Measurements from ENCODE around the gene DOCK10.

DOCK10 gene

GRCh38 chr2:225041207-225041850, 939 bp downstream of the DOCK10 start:
- DNase-seq (ENCODE audit: low spot score) = peak; percentile 23

DNA sequence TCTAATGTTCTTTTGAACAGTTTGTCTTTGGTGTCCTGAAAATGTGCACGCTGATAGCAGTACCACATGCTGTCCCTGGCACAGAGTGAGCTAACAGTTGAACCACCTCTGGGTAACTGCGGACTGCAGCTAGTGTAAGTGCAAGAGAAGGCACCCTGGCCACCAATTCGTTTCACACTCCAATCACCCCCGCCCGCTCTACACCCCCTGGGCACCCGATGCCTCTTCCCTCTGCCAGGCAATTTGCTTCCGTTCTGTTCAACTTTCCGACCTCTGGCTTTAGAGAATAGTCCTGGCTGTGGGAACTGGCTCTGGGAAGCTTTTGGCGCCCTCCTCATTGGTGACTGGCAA, 1.4 kb downstream of the DOCK10 start:
- DNase-seq (ENCODE audit: low spot score) = peak; percentile 22

- DNase-seq (ENCODE audit: low spot score) = no peak
Measured at GRCh38 chr2:225040142-225040541, 2.1 kb downstream of the DOCK10 start.

DNA sequence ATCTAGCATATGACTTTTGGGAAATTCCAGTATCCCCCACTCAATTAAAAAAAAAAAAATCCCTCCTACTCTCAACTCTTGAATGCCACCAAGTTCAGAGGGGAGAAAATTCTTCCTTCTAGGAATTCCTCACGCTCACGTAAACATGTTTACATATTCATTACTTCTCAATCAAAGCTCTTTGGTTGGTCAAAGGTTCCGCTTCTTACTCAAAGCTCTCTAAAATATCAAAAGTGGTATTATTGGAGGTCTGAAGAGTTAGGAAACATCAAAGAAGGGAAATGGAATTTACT, 4.1 kb downstream of the DOCK10 start:
- DNase-seq (ENCODE audit: low spot score) = no peak

DNA sequence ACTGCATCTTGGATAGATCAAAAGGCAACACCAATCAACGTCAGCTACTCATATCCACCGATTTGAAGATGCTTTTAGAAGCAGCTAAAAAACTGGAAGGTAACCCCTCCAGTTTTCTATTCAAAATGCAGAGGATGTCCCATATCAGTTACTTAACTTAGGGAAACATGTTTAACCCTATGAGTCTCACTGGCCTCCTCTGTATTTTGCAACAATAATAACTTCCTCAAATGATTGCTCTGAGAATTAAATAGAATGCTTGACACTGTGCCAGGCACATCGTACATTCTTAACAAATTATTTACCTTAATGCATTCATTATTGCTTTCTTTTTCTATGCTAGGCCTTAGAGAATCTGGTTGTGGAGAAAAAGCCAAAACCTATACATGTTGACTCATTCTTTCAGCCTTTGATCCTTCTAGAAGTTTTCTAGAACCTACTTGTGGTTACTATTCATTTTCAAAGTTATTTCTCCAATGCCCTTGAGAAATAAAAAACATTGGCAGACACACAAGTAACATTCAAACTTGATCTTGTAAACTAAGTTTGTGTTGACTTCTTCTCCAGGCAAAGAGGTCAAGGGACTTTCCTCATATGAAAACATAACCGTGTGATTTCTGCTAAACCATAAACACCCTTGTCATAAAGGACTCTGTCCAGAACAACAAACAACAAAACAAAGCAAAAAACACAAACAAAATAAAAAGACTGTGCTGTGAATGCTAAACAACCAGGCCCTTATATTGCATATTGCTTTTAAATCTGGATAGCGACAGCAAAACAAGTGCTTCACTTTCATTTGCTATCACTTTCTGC, 4.6 kb downstream of the DOCK10 start:
- no peak for DNase-seq (ENCODE audit: low spot score)

GRCh38 chr2:225036431-225036830, 5.8 kb downstream of the DOCK10 start:
- no peak for DNase-seq (ENCODE audit: low spot score)

- DNase-seq (ENCODE audit: low spot score) = no peak
Measured at GRCh38 chr2:225033440-225034318, 8.6 kb downstream of the DOCK10 start.

DNA sequence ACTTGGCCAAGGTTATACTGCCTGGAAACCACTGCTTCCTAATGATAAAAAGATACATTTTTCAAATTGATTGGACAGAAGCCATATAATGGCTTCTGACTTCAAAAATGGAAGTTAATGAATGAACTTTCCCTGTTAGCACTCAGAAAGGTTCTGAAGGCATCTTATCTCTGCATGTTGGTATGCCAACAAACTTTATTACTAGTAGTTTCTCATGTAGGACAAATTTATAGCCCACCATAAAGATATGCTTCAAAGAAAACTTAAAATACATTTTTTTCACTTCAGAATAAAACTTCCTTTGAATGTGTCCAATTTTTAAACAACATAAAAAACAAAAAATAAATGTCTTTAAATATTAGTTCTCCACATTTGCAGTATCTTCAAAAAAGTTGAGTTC, 10.0 kb downstream of the DOCK10 start:
- no peak for DNase-seq (ENCODE audit: low spot score)

- DNase-seq (ENCODE audit: low spot score) = no peak
Measured at GRCh38 chr2:225031599-225031998, 10.7 kb downstream of the DOCK10 start.

DNA sequence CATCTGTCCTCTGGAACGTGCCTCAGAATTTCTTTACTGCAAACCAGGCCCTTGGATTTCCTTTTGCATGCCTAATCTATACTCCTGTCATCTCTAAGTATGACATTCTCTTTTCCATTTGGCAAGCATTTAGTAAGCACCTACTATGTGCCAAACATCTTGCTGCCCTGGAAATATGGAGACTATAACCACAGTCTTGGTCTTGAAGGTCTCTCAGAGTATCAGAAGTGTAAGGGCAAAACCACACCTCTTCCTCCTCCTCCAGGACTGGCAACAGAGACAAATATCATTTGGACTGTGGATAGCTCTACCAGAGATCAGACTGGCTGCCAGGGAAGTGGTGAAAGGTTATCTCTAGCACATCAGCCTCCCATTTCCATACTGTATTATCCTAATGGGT, 11.4 kb downstream of the DOCK10 start:
- DNase-seq (ENCODE audit: low spot score) = no peak

GRCh38 chr2:225030203-225030602, 12.1 kb downstream of the DOCK10 start:
- no peak for DNase-seq (ENCODE audit: low spot score)

DNA sequence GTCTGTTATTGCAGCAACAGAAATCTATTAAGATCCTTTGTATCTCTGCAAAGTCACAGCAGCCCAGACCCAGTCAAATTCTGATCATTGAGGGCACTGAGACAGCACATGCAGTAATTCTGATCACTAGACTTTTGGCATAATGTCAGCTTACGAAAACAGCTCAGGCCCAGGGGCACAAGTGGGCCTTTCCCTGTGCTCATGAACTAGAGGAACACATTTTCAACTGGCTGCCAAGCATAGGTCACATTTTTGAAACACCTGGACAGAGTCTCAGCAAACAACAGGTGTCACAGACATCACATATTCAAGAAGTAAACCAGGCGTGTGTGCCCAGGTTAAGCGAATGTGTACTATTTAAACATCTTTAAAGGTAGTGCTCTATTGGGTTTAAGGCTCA, 13.7 kb downstream of the DOCK10 start:
- no peak for DNase-seq (ENCODE audit: low spot score)

DNA sequence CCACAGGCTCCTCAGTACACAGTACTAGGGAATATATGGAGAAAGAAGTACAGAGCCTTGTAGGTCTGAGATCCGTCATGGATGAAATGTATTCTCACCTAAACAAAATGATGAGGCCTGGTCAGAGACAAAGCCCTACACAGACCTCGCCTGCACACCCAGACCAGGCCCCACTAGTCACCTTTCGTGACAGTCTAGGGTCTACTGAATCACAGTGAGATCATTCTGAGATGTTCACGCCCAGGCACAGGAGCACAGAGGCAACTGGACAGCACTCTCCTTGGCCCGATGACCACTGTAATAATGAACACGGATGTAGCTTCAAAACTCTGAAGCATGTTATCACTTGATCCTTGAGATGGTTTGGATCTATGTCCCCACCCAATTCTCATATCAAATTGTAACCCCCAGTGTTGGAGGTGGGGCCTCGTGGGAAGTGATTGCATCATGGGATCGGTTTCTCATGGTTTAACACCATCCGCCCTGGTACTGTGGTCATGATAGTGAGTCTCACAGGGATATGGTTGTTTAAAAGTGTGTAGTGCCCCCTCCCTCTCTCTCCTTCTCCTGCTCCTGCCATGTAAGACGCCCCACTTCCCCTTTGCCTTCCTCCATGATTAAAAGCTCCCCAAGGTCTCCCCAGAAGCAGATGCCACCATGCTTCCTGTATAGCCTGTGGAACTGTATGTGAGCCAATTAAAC, 15.1 kb downstream of the DOCK10 start:
- no peak for DNase-seq (ENCODE audit: low spot score)

- no peak for DNase-seq (ENCODE audit: low spot score)
Measured at GRCh38 chr2:225025917-225026571, 16.2 kb downstream of the DOCK10 start.

- no peak for DNase-seq (ENCODE audit: low spot score)
Measured at GRCh38 chr2:225022188-225022587, 20.1 kb downstream of the DOCK10 start.

DNA sequence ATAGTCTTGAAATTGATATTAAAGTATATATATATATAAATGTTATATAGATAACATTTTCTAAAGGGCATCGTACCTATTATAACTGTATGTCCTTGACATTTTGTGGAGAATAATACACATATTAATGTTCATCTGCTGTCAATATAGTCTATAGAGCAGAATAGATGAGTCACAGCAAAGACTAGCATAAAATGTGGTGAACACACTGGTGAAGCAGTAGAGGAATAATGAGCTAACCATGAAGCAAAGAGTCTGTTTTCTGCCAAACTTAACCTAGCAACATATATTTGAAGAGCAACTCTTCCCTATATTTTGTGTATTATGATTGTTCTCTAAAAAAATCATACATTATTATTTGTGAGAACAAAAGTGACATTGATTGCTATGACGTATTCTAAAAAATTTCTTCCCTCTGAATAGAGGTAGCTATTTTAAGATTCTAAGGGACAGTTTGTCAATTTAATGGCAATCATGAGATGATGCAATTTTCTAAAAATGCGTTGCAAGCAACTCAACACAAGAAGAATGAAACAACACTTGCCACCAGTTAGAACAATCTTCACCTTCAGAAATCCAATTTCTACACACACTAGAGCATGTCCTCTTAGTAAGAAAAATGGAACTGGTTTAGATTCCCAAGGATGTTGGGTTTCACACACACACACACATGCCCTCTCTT, 22.0 kb downstream of the DOCK10 start:
- DNase-seq (ENCODE audit: low spot score) = no peak

- DNase-seq (ENCODE audit: low spot score) = no peak
Measured at GRCh38 chr2:225019105-225019504, 23.2 kb downstream of the DOCK10 start.

DNA sequence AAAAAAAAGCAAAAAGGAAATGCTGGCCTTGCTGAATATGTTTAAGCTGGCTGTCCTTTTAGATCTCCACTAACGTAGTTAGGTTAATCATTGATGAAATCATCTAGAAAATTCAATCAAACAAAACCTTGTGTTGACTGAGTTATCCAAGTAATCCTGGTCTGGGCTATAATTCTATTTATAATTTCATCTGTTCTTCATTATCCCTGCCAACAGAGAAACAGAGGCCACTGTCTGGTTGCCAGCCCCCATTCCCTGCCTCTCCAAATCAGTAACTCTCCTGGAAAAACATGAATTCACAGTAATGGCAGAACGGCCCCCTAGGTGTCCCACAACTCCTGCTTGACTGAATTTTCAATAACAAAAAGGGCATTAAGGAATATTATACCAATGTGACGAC, 24.6 kb downstream of the DOCK10 start:
- DNase-seq (ENCODE audit: low spot score) = no peak

GRCh38 chr2:225017098-225017685, 25.1 kb downstream of the DOCK10 start:
- no peak for DNase-seq (ENCODE audit: low spot score)

DNA sequence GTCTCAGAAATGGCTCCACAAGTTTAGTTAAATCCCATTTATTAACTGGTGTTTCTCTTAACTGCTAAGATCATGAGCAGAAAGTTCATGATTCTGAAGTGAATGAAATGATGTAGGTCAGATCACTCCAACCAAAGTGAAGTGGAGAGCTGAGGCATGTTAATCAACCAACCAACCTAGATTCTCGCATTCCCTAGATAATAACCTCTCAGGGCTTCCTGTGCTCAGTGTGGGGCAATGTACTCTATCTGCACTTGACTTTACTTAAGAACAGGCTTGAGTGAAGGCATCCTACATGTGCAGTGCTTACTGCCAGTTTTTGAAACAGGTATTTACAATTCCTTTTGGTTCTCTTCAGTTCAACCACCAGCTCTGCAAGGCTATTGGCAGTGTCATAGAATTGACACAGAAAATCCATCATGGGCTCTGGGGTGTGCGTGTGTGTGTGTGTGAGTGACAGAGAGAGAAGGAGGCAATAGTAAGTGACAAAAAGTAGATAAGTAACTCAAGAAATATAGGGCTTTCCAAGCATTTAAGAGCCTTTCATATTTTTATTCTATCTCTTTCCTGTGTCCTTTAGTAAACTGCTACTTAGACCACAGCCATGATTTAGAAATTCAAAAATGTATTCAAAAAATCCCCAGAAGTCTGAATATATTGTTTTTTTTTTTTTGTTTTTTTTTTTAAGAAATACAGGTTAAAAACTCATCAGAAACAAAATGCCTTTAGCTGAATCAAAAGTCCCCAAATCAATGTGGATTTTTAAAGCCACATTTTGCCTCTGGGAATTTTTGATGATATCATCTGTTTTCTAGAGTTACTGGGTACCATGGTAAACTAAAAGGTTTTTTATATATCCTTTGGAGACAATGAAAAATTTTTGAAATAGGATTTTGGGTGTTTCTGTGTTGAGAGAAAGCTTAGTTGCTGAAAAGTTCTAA, 28.6 kb downstream of the DOCK10 start:
- DNase-seq (ENCODE audit: low spot score) = no peak
